Measurements from ENCODE around the gene CREB5.

CREB5 gene

GRCh38 chr7:28530803-28531175, 118.5 kb downstream of the CREB5 start:
- no peaks in the 10 kb centered on the region for H3K4me1 ChIP-seq (ENCODE audit: control insufficient read depth, insufficient read depth, low read length, poor library complexity, severe bottlenecking)
- H3K27ac ChIP-seq (ENCODE audit: low read depth, low read length, severe bottlenecking): no peak overlapping the region
- H3K9me3 ChIP-seq (ENCODE audit: control insufficient read depth, low read length): no peaks in the 10 kb centered on the region
- H3K36me3 ChIP-seq (ENCODE audit: control insufficient read depth, insufficient read depth, low read length): no peaks in the 10 kb centered on the region
- WGBS, 2 experiments (ENCODE audit: insufficient coverage in 2 of 2): 83 to 100% methylated on average over 2 of the region's 4 CpGs
- H3K4me3 ChIP-seq (ENCODE audit: extremely low read depth, insufficient read depth, low read length, poor library complexity, severe bottlenecking): no peak overlapping the region

GRCh38 chr7:28531291-28531690, 119.0 kb downstream of the CREB5 start:
- no peak overlapping the region for H3K4me3 ChIP-seq (ENCODE audit: extremely low read depth, insufficient read depth, low read length, poor library complexity, severe bottlenecking)
- 100% methylated on average over 1 of the region's 3 CpGs; no CpG with 5 or more reads in 1 of the 2 experiments for WGBS, 2 experiments (ENCODE audit: insufficient coverage in 2 of 2)
- no peak overlapping the region for H3K27ac ChIP-seq (ENCODE audit: low read depth, low read length, severe bottlenecking)

DNA sequence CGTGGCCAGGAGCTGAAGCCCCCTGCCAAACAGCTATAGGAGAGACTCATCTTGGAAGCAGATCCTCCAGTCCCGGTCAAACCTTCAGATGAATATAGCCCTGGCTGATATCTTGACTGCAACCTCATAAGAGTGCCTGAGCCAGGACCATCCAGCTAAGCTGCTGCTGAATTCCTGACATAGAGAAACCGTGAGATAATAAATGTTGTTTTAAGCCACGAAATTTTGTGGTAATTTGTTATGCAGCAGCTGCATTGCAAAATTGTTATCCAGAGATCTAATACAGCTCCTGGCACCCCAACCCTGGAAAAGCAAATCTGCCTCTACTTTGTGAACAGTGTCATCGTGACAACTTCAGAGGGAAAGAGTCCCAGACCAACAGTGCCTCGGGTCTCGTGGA, 119.9 kb downstream of the CREB5 start:
- Histone ChIP-seq H3K9me3 (ENCODE audit: control insufficient read depth, low read length) (no peaks in the 10 kb centered on the region), H3K36me3 (ENCODE audit: control insufficient read depth, insufficient read depth, low read length) (no peaks in the 10 kb centered on the region), H3K4me3 (ENCODE audit: extremely low read depth, insufficient read depth, low read length, poor library complexity, severe bottlenecking) (no peak overlapping the region), H3K4me1 (ENCODE audit: control insufficient read depth, insufficient read depth, low read length, poor library complexity, severe bottlenecking) (no peaks in the 10 kb centered on the region), H3K27ac (ENCODE audit: low read depth, low read length, severe bottlenecking) (no peak overlapping the region)
- WGBS, 2 experiments (ENCODE audit: insufficient coverage in 2 of 2): 96% methylated on average over 3 to 5 of the region's 7 CpGs

More at GRCh38 chr7:28531291-28531690, 119.0 kb downstream of the CREB5 start:
- no peaks in the 10 kb centered on the region for H3K4me1 ChIP-seq (ENCODE audit: control insufficient read depth, insufficient read depth, low read length, poor library complexity, severe bottlenecking)
- H3K9me3 ChIP-seq (ENCODE audit: control insufficient read depth, low read length): no peaks in the 10 kb centered on the region
- no peaks in the 10 kb centered on the region for H3K36me3 ChIP-seq (ENCODE audit: control insufficient read depth, insufficient read depth, low read length)

DNA sequence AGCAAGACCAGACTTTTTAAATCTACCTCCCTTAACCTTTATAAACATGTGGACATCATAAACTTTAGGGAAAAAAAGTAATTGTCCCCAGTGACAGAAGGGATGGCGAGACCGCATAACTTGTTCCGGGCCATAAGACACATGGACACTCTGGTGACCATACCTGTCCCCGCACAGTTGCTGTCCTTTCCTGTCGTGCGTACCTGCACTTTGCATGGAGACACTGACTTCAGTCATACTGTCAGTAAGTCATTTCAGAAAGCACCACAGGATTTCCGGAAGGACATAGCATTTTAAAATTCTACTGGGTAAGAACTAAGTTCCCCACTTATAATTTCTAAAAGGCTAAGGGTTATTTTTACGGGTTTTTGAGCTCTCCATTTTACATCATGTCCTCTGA, 120.9 kb downstream of the CREB5 start:
- no peak overlapping the region for H3K4me3 ChIP-seq (ENCODE audit: extremely low read depth, insufficient read depth, low read length, poor library complexity, severe bottlenecking)
- H3K27ac ChIP-seq (ENCODE audit: low read depth, low read length, severe bottlenecking): no peak overlapping the region
- H3K9me3 ChIP-seq (ENCODE audit: control insufficient read depth, low read length): no peaks in the 10 kb centered on the region
- WGBS, 2 experiments (ENCODE audit: insufficient coverage in 2 of 2): 92 to 97% methylated on average over 5 to 7 of the region's 8 CpGs
- no peaks in the 10 kb centered on the region for H3K36me3 ChIP-seq (ENCODE audit: control insufficient read depth, insufficient read depth, low read length)
- no peaks in the 10 kb centered on the region for H3K4me1 ChIP-seq (ENCODE audit: control insufficient read depth, insufficient read depth, low read length, poor library complexity, severe bottlenecking)

- H3K4me3 ChIP-seq (ENCODE audit: extremely low read depth, insufficient read depth, low read length, poor library complexity, severe bottlenecking): no peak overlapping the region
- H3K36me3 ChIP-seq (ENCODE audit: control insufficient read depth, insufficient read depth, low read length): no peaks in the 10 kb centered on the region
- no peaks in the 10 kb centered on the region for H3K4me1 ChIP-seq (ENCODE audit: control insufficient read depth, insufficient read depth, low read length, poor library complexity, severe bottlenecking)
- WGBS, 2 experiments (ENCODE audit: insufficient coverage in 2 of 2): 69 to 100% methylated on average over 2 of the region's 6 CpGs
- H3K27ac ChIP-seq (ENCODE audit: low read depth, low read length, severe bottlenecking): no peak overlapping the region
- no peaks in the 10 kb centered on the region for H3K9me3 ChIP-seq (ENCODE audit: control insufficient read depth, low read length)
Measured at GRCh38 chr7:28533731-28534531, 121.6 kb downstream of the CREB5 start.

DNA sequence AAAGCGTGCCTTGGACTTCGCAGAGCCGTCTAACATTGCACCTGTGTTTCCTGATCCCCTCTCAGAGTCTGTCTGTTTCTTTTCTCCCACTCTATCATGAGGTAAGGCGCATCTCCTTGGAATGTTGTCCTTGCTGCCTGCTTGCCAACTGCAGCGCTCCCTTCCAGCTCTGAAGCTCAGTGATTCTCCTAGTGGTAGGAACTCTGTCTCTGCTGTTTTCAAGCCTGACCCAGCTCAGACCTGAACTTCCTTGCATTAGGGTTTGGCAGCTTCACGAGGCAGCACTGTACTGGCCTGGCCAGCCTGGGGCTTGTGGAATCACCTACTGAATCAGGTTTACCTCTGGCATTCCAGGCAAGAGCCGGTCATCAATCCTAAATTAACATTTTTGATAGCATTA, 123.9 kb downstream of the CREB5 start:
- Histone ChIP-seq H3K4me3 (ENCODE audit: extremely low read depth, insufficient read depth, low read length, poor library complexity, severe bottlenecking) (no peak overlapping the region), H3K27ac (ENCODE audit: low read depth, low read length, severe bottlenecking) (no peak overlapping the region), H3K9me3 (ENCODE audit: control insufficient read depth, low read length) (no peaks in the 10 kb centered on the region), H3K4me1 (ENCODE audit: control insufficient read depth, insufficient read depth, low read length, poor library complexity, severe bottlenecking) (no peaks in the 10 kb centered on the region), H3K36me3 (ENCODE audit: control insufficient read depth, insufficient read depth, low read length) (no peaks in the 10 kb centered on the region)
- WGBS, 2 experiments (ENCODE audit: insufficient coverage in 2 of 2): 40 to 44% methylated on average over 5 to 6 of the region's 7 CpGs

- Histone ChIP-seq H3K4me1 (ENCODE audit: control insufficient read depth, insufficient read depth, low read length, poor library complexity, severe bottlenecking) (no peaks in the 10 kb centered on the region), H3K36me3 (ENCODE audit: control insufficient read depth, insufficient read depth, low read length) (no peaks in the 10 kb centered on the region), H3K4me3 (ENCODE audit: extremely low read depth, insufficient read depth, low read length, poor library complexity, severe bottlenecking) (no peak overlapping the region), H3K27ac (ENCODE audit: low read depth, low read length, severe bottlenecking) (no peak overlapping the region), H3K9me3 (ENCODE audit: control insufficient read depth, low read length) (no peaks in the 10 kb centered on the region)
- WGBS, 2 experiments (ENCODE audit: insufficient coverage in 2 of 2): 100% methylated on average over 1 to 2 of the region's 3 CpGs
Measured at GRCh38 chr7:28539289-28539981, 127.1 kb downstream of the CREB5 start.

GRCh38 chr7:28542410-28542809, 130.1 kb downstream of the CREB5 start:
- Histone ChIP-seq H3K36me3 (ENCODE audit: control insufficient read depth, insufficient read depth, low read length) (no peaks in the 10 kb centered on the region), H3K4me3 (ENCODE audit: extremely low read depth, insufficient read depth, low read length, poor library complexity, severe bottlenecking) (no peak overlapping the region), H3K9me3 (ENCODE audit: control insufficient read depth, low read length) (peaks cover 8% of the 10 kb centered on the region), H3K27ac (ENCODE audit: low read depth, low read length, severe bottlenecking) (no peak overlapping the region), H3K4me1 (ENCODE audit: control insufficient read depth, insufficient read depth, low read length, poor library complexity, severe bottlenecking) (no peaks in the 10 kb centered on the region)
- WGBS, 2 experiments (ENCODE audit: insufficient coverage in 2 of 2): 60 to 100% methylated on average over 1 to 2 of the region's 3 CpGs

- Histone ChIP-seq H3K36me3 (ENCODE audit: control insufficient read depth, insufficient read depth, low read length) (no peaks in the 10 kb centered on the region), H3K27ac (ENCODE audit: low read depth, low read length, severe bottlenecking) (no peak overlapping the region), H3K4me1 (ENCODE audit: control insufficient read depth, insufficient read depth, low read length, poor library complexity, severe bottlenecking) (no peaks in the 10 kb centered on the region), H3K4me3 (ENCODE audit: extremely low read depth, insufficient read depth, low read length, poor library complexity, severe bottlenecking) (no peak overlapping the region), H3K9me3 (ENCODE audit: control insufficient read depth, low read length) (peaks cover 8% of the 10 kb centered on the region)
- WGBS, 2 experiments (ENCODE audit: insufficient coverage in 2 of 2): 83 to 91% methylated on average over 1 to 3 of the region's 3 CpGs
Measured at GRCh38 chr7:28544453-28545117, 132.3 kb downstream of the CREB5 start.

DNA sequence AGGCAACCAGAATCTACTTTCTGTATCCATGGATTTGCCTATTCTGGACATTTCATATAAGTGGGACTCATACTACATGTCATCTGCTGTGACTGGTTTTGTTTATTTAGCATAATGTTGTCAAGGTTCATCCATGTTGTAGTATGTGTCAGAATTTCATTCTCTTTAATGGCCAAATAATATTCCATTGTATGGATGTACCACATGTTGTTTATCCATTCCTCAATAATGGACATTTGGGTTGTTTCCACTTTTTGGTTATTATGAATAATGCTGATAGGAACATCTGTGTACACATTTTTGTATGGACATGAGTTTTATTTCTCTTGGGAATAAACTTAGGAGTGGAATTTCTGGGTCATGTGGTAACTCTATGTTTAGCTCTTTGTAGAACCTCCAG, 133.7 kb downstream of the CREB5 start:
- no peaks in the 10 kb centered on the region for H3K4me1 ChIP-seq (ENCODE audit: control insufficient read depth, insufficient read depth, low read length, poor library complexity, severe bottlenecking)
- H3K27ac ChIP-seq (ENCODE audit: low read depth, low read length, severe bottlenecking): no peak overlapping the region
- no peak overlapping the region for H3K4me3 ChIP-seq (ENCODE audit: extremely low read depth, insufficient read depth, low read length, poor library complexity, severe bottlenecking)
- peaks cover 8% of the 10 kb centered on the region for H3K9me3 ChIP-seq (ENCODE audit: control insufficient read depth, low read length)
- H3K36me3 ChIP-seq (ENCODE audit: control insufficient read depth, insufficient read depth, low read length): no peaks in the 10 kb centered on the region
